ENCODE measurements around the gene C1QTNF1. TPM values are rescaled to one million over a fixed set of nuclear protein-coding genes. Genes with fewer than 3 reads are reported as not detected.

C1QTNF1 gene, protein sequence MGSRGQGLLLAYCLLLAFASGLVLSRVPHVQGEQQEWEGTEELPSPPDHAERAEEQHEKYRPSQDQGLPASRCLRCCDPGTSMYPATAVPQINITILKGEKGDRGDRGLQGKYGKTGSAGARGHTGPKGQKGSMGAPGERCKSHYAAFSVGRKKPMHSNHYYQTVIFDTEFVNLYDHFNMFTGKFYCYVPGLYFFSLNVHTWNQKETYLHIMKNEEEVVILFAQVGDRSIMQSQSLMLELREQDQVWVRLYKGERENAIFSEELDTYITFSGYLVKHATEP
- 1 to 10 TPM; 2.2 to 3.1 (median 2.6) TPM for polyA plus RNA-seq (ENCODE audit: insufficient read length in 4 of 4)

DNA sequence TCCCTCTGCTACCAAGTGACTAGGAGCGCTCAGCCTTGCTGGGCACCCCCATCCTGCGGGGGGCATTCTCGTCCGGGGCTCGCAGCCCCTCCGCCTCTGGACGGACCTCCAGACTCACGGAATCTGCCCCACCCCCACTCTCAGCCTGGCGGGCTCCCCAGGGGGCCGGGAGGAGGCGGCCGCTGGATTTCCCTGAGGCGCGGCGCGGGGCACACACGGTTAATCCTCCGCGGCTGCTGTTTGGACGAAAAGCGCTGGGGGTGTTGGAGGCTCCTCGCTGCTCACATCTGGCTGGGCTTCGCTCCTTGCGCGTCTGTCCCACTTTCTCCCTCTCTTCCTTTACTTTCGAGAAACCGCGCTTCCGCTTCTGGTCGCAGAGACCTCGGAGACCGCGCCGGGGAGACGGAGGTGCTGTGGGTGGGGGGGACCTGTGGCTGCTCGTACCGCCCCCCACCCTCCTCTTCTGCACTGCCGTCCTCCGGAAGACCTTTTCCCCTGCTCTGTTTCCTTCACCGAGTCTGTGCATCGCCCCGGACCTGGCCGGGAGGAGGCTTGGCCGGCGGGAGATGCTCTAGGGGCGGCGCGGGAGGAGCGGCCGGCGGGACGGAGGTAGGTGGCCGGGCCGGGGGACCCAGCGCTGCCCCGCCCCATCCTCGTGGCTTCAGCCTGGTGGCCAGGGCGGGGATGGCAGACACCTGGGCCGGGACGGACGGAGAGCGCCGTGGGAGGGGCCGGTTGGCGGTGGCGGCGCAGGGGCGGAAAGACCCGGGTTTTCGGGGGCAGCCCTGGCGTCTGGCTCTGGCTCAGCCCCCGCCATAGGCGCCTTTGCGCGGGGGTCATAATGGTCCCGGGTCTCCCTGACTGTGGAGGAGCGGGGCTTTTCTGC lies at the start of gene C1QTNF1:
C1QTNF1 (plus strand) TSS at position 284 of the 886 bp plus-strand sequence. CDS start 19,800 bp downstream, outside the sequence.
- DNase-seq (ENCODE audit: low read depth in 4 of 4, low spot score in 2 of 4) = no peak

DNA sequence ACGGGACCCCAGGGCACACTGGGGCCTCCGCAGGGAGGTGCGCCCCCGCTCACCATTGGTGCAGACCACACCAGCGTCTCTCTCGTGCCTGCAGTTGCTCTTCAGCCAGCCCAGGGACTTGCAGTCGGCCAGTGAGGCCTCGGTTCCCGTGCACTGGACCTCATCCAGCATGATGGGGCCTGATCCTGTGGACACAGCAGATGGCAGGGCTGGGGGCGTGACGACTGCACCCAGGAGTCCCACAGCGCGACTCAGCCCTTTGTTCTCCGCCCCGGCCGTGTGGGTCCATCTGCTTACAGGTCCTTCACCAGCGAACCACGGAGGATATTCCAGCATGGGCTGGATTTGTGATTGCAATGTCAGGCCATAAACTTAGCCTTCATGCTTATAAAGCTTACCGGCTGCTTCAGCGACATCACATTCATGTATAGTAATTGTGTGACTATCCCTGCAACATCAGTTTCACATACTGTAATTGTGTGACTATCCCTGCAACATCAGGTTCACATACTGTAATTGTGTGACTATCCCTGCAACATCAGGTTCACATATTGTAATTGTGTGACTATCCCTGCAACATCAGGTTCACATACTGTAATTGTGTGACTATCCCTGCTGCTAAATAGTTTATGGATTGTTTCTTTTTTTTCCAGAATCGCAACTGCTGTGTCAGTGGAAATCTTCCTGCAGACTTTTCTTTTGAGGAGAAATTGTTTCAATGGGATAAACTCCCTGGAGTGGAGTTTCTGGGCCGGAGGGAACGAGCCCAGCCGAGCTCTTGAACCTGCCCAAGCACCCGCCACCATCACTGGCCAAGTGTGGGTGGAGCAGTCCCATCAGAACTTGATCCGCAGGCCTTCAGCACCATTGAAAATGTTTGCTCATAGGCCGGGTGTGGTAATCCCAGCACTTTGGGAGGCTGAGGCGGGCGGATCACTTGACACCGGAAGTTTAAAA lies 49.1 kb upstream of the C1QTNF1 start:
- DNase-seq (ENCODE audit: low read depth in 4 of 4, low spot score in 2 of 4) = no peak

DNA sequence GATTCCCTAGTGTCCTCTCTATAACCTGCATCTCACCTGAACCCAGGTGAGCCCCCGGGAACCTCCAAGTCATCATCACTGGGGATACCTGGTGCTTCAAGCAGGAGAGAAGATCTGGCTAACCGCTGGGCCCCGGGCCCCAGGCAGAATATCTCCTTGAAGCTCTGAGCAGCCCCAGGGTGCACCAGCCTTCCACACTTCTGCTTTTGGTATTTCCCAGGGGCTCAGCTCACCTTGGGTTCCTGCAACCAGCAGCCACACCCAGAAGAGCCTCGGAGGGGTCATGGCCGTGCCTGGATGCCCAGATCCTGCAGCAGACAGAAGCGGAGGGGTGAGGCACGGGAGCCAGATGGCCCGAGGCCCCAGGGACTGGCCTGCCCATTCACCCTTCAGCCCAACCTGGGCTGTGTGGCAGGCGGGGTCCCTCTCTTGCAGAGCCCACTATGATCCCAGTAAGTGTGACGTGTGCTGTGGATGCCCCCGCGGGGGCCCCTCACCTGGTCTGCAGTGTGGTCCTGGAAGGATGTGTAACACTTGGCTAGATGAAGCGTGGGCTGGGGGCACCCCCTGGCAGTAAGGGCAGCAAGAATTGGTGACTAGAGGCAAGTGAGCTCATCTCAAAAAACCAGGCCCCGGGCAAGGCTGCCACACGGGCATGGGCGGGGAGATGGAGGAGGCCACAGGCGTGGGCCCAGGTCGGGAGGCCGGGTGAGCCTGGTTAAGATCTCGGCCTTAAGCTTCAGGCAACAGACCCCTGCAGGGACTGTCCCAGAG lies 46.9 kb upstream of the C1QTNF1 start:
- no peak for DNase-seq (ENCODE audit: low read depth in 4 of 4, low spot score in 2 of 4)

DNA sequence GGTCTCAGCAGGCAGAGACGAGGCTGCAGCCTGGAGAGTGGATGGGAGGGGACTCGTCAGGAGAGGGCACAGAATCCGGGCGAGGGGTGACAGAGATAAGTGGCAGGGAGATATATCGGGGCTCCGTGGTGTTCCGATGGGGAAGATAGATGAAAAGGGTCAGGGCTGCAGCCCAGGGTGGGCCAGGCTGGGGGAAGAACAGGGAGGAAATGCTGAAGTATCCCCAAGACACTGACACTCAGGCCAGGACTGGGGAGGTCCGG lies 46.4 kb upstream of the C1QTNF1 start:
- DNase-seq (ENCODE audit: low read depth in 4 of 4, low spot score in 2 of 4) = no peak

DNA sequence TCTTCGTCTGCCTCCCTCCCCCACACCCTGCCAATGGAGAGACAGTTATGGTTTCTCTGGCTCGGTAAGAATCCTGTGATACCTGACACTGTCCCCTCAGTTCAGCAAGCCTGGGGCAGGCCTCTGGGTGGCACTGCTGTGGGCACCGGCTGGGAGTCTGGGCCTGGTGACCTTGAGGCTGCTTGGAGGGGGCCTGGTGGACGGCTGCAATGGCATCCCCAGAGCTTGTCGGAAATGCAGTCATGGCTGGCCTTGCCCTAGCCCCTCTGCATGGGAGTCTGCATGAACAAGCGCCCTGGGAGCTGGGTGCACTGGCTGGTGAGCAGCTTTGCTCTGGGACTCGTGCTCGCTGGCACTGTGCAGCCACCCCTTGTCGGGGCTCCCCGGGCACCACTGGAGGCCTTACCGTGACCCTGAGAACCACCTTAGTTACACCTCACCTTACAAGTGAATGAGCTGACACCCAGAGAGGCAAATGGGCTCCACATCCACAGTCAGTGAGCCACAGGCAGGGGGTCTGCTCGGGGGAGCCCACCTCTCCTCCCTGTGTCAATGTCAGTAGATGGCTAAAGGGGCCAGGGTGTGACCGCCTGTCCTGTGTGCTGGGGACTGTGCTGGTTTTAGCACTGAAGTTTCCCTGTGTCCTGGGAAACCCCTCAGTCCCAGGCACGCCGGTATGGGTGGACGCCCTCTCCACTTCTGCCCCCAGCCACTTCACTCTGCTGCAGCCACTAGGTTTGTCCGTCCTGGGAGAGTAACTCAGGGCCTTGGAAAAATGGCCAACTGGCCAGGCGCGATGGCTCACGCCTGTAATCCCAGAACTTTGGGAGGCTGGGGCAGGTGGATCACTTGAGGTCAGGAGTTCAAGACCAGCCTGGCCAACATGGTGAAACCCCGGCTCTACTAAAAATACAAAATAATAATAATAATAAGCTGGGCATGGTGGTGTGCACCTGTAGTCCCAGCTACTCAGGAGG lies 45.7 kb upstream of the C1QTNF1 start:
- DNase-seq (ENCODE audit: low read depth in 4 of 4, low spot score in 2 of 4) = no peak

DNA sequence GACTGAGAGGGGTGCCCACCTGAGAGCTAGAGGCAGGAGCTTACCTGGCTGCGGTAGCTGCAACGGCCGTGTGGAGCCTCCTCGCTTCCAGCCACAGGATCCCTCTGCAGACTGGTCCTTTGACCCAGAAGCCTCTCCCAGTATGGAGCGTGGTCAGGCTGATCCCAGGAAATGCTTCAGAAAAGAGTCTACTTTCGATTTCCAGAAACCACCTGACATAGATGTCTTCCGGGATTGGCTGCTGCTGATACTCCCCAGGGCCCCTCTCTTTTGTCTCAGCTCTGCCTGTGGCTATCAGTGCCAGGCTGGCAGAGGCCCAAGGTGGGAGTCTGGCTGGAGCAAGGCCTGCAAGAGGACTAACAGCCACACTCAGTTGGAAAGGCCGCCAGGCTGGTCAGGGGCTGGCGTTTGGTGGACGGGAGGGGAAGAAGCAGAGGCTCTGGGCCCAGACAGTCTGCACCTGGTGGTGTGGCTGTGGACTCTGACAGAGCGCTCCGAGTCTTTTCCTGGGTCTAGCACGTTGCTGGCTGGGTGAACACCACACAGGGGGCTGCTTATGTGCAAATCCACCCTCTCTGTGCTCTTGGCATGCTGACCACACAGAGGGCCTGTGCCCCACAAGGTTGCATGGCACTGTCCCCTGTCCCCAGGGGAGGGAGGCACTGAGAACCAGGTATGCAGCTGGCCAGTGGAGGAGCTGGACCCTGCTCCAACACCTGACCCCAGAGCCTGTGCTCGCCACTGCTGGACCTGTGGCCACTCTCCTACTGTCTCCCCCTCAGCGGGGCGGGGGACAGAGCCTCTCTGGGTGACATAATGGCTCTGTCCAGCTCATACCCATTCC lies 44.0 kb upstream of the C1QTNF1 start, which contains the start of gene LGALS3BP:
LGALS3BP (minus strand) TSS at position 144 of the 844 bp plus-strand sequence. CDS start 2,732 bp downstream, outside the sequence.
- peak in 1 of 4 donors; percentile 56 for DNase-seq (ENCODE audit: low read depth in 4 of 4, low spot score in 2 of 4)

DNA sequence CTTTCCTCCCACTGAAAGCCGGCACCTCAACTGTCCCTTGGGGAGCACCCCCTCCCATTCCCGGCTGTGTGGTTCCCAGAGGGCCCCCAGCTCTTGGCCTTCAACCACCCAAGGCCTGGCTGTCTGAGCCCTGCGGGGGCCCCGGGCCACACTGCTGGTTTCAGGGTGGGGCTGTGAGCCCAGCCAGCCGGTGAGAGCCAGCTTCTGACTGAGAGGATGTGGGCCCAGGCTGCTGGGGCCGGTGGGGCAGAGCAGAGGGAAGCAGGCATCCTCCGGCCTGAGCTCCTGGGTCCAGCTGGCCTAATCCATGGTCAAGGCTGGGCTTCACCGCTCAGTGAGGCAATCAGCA lies 43.4 kb upstream of the C1QTNF1 start:
- no peak for DNase-seq (ENCODE audit: low read depth in 4 of 4, low spot score in 2 of 4)

DNA sequence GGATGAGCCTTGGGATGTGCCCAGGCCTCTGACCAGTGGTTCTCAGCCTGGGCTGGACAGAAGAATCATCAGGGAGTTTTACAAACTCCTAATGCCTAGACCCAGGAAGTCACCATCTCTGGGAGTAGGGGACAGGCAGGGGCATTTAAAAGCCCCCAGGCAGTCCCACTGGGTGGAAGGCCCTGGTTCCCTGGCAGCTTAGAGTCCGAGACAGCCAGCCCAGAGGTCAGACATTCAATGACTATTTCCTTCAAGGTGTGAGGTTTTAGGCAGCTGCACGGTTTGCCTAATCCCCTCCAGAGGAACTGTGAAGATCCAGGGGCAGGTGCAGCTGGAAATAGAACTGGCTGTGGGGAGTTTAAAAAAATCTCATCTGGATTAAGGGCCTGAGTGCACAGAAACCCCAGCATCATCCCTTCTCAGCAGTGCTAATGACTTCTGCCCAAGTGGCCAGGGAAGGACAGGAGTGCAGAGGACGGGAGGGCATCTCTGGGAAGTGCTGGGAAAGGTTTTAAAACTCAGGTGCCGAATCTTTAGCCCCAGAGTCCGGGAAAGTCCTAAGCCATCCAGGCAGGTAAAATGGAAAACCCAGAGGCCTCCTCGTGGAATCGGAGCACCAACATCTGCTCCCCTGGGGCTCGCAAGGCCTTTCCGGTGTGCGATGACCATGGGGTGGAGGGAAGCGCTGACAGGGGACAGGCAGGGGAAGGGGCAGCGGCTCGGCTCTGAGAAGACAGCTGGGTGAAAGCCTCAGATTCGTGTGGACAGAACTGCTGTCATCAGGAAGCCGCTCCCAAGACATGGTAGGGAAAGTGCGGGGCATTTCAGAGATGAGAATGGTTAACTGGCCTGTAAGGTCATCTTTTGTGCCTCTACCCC lies 42.7 kb upstream of the C1QTNF1 start:
- DNase-seq (ENCODE audit: low read depth in 4 of 4, low spot score in 2 of 4) = no peak

DNA sequence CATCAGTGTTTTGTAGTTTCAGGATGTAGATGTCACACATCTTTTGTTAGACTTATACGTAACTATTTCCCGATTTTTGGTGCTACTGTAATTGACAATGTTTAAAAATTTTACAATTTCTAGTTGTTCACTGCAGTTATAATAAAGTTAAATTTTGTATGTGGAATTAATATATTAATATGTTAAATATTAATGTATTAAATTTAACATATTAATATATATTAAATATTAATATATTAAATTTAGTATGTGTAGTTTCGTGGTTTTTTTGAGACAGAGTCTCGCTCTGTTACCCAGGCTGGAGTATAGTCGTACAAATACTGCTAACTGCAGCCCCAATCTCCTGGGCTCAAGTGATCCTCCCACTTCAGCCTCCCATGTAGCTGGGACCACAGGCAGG lies 38.6 kb upstream of the C1QTNF1 start:
- no peak for DNase-seq (ENCODE audit: low read depth in 4 of 4, low spot score in 2 of 4)

DNA sequence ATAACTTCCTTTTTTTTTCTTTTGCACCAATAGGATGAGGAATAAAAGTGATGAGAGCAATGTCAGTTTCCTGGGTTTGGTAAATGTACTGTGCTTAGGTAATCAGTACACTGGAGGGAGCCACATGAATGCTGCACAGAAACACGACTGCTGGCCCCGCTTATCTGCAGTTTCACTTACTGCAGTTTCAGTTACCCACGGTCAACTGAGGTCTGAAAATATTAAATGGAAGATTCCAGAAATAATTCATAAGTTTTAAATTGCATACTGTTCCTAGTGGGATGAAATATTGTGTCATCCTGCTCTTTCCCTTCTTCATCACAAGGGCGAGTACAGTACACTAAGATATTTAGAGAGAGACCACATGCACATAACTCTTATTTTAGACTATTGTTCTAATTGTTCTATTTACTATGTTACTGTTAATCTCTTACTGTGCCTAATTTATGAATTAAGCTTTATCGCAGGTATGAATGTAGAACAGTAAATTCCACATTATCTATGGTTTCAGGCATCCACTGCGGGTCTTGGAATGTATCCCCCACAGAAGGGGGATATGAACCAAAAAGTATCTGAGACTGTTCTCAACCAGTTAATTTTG lies 37.8 kb upstream of the C1QTNF1 start:
- no peak for DNase-seq (ENCODE audit: low read depth in 4 of 4, low spot score in 2 of 4)

DNA sequence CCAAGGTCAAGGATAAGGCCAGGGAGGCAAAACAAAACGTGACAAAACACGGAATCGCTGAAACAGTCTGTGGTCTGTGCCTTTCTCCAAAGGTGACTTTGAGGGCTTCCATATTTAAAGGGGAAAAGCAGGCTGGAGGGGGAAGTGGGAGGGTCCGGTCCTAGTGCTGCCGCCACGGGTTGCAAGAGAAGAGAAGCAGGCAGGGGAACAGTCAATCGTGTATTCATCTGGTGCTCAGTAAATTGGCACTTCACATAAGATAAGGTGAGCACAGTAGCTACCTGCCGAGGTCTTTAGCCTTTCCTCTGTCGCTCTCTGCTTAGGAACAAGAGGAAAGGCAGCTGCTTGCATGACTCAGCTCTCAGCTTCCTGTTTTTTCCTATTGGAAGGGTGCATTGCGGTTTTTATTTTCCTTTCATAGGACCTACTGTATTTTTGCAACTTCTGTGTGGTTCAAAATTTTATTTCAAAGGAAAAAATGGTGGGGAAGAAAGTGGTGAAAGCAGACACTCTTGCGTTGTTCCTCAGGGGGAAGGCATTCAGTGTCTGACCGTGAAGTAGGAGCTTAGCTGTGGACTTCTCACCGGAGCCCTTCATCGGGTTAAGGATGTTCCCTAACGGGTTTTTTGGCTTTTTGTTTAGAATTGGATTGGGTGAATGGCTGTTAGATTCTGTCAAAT lies 37.2 kb upstream of the C1QTNF1 start:
- DNase-seq (ENCODE audit: low read depth in 4 of 4, low spot score in 2 of 4) = no peak

DNA sequence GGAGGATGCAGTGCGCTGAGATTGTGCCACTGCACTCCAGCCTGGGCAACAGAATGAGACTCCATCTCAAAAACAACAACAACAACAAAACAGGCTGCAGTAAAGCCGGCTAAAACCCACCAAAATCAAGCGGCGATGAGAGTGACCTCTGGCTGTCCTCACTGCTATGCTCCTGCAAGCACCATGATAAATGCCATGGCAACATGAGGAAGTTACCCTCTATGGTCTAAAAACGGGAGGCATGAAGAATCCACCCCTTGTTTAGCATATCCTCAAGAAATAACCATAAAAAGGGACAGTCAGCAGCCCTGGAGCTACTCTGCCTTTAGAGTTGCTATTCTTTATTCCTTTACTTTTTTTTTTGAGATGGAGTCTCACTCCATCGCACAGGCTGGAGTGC lies 35.8 kb upstream of the C1QTNF1 start:
- DNase-seq (ENCODE audit: low read depth in 4 of 4, low spot score in 2 of 4) = no peak

DNA sequence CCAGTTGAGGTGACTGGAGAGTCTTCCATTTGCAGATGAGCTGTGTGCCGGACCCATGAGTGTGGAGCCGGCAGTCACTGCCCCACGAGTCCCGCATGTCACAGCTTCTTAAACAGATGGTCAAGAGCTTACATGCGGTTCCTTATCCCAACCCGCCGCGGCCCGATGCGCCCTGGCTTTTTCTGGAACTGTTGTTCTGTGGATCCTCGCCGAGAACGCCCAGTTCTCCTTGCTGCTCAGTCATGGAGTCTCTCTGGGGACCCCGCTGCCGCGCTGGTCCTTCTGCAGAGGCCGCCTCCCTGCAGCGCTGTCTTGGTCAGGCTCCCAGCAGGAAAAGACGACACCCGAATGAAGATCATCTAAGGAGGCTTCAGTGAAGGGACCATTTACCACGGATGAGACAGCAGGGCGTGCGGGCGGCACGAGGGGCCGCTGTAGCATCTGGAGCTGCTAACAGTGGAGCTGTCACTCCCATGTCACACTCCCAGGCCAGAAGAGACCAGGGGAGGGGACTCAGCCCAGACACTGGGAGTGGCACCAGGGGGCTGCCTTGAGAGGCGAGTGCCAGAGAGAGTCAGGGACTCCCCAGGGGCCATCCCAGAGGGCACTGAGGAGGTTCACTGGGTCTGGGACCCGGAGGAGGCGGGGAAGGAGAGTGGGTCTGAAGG lies 33.5 kb upstream of the C1QTNF1 start:
- DNase-seq (ENCODE audit: low read depth in 4 of 4, low spot score in 2 of 4) = no peak

DNA sequence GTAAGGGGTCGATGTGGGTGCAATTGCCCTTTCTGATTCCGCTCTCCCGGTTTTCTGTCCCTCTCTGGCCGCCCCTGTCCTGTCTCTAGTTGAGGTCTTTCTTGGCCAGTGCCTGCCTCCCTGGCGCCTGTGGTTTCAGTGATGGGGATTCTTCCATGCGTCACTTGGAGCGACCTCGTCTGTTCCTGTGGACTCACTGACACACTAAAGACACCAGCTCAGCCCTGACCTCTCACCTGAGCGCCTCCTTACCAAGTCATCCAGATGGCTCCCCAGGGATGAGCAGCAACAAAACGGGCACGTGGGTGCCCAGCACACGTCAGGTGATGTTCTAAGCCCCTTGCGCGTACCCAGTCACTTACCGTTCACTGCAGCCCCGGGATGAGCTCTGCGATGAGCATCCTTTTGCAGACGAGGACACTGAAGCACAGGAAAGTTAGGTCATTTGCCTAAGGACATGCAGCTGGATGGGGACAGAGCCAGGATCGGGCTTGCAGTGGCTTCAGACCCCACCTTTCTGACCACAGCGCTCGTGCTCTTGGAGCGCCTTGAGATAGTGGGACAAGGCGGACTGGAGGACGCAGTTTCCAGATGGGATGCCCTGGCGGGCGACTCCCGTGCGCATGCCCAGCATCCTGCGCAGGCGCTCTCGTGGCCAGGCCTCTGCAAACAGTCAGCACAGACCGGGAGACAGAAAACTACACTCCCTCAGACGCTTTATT lies 32.8 kb upstream of the C1QTNF1 start:
- DNase-seq (ENCODE audit: low read depth in 4 of 4, low spot score in 2 of 4) = no peak

Measured in left renal cortex interstitium (tissue), 4 donors.